GM12878 (cell line): ENCODE results near the gene CATSPERZ. TPM values are rescaled to one million over a fixed set of nuclear protein-coding genes. Genes with fewer than 3 reads are reported as not detected.

ENCODE experiments used
- CBX3 ChIP-seq: fragments of 200-600 bp; sonication (generic); IDR thresholded peaks from 2 replicates; pipeline ENCODE4 v1.6.1; 2016; ENCODE audit warnings: low read depth, borderline replicate concordance
- FOS ChIP-seq: IDR thresholded peaks from 3 replicates; pipeline ENCODE4 v1.6.1; 2011; ENCODE audit warnings: borderline replicate concordance; ENCODE audit not compliant: insufficient read length; ENCODE audit errors: extremely low read depth
- FOXM1 ChIP-seq: IDR thresholded peaks from 2 replicates; pipeline ENCODE4 v1.6.1; 2012; ENCODE audit warnings: low read depth, mild to moderate bottlenecking, inconsistent platforms, low read length, moderate library complexity
- HDAC2 ChIP-seq: fragments of 200-600 bp; sonication (generic); IDR thresholded peaks from 2 replicates; pipeline ENCODE4 v1.6.1; 2017
- MEF2B ChIP-seq: fragments of 450-650 bp; IDR thresholded peaks from 2 replicates; pipeline ENCODE4 v1.6.1; 2018; ENCODE audit warnings: mild to moderate bottlenecking, moderate library complexity; ENCODE audit not compliant: partially characterized antibody, poor library complexity, severe bottlenecking
- MYC ChIP-seq: IDR thresholded peaks from 2 replicates; pipeline ENCODE4 v1.6.1; 2011; ENCODE audit warnings: mild to moderate bottlenecking, low read length, moderate library complexity, inconsistent platforms; ENCODE audit not compliant: insufficient read depth, insufficient replicate concordance, insufficient read length, severe bottlenecking
- NFIC ChIP-seq: IDR thresholded peaks from 2 replicates; pipeline ENCODE4 v1.6.1; 2012; ENCODE audit warnings: low read depth, mild to moderate bottlenecking, inconsistent platforms, low read length, moderate library complexity
- NFYA ChIP-seq: IDR thresholded peaks from 2 replicates; pipeline ENCODE4 v1.6.1; 2011; ENCODE audit warnings: low read depth, mild to moderate bottlenecking, low read length, improper control_type of control experiment, borderline replicate concordance
- RAD51 ChIP-seq: fragments of 450-650 bp; IDR thresholded peaks from 2 replicates; pipeline ENCODE4 v1.6.1; 2016; ENCODE audit warnings: moderate library complexity, mild to moderate bottlenecking, inconsistent platforms
- RBBP5 ChIP-seq: fragments of 200-600 bp; sonication (generic); conservative IDR thresholded peaks from 2 replicates; pipeline ENCODE4 v1.6.1; 2016
- SREBF1 ChIP-seq: IDR thresholded peaks from 2 replicates; pipeline ENCODE4 v1.6.1; 2012; ENCODE audit warnings: mild to moderate bottlenecking, low read length
- TARDBP ChIP-seq: IDR thresholded peaks from 2 replicates; pipeline ENCODE4 v1.6.1; 2016; ENCODE audit warnings: borderline replicate concordance
- WRNIP1 ChIP-seq: IDR thresholded peaks from 2 replicates; pipeline ENCODE4 v1.6.1; 2011; ENCODE audit warnings: low read depth, low read length, improper control_type of control experiment, borderline replicate concordance
- ZNF207 ChIP-seq: fragments of 450-650 bp; IDR thresholded peaks from 2 replicates; pipeline ENCODE4 v1.6.1; 2014; ENCODE audit warnings: antibody characterized with exemption, mild to moderate bottlenecking, borderline replicate concordance
- ZNF24 ChIP-seq: fragments of 450-650 bp; IDR thresholded peaks from 2 replicates; pipeline ENCODE4 v1.6.1; 2017; ENCODE audit warnings: antibody characterized with exemption, mild to moderate bottlenecking
- polyA plus RNA-seq, 11 experiments: library from polyadenylated mRNA; depleted of rRNA in 4 of 11; unstranded in 6 of 11; stranded (reverse) in 5 of 11; fragments of >200 nt; fragmentation: Nextera tagmentation in 4 of 11; fragmentation: Illumina TruSeq in 1 of 11; extraction: Ambion mirVana in 4 of 11; extraction: Trizol in 1 of 11; gene quantifications; 1 replicate in 1 of 11; 2 replicates in 10 of 11; pipeline versions ENCODE4 v1.2.1 to v1.2.3, GENCODE V29; 2011 to 2016; ENCODE audit warnings: inconsistent platforms in 2 of 11, missing spikeins in 2 of 11, low read depth in 1 of 11
- total RNA-seq, 4 experiments: library from RNA; depleted of rRNA in 3 of 4; stranded (reverse); fragments of >200 nt in 3 of 4; fragmentation: Illumina TruSeq in 1 of 4; extraction: Trizol in 1 of 4; gene quantifications; 2 replicates each; pipeline versions ENCODE4 v1.2.1 to v1.2.3, GENCODE V29; 2013 to 2021
- TF ChIP-seq, protein P1 (sequence below): fragments of 150-350 bp; IDR thresholded peaks from 2 replicates; pipeline ENCODE4 v1.6.1; 2016; ENCODE audit warnings: low read depth, low read length
- TF ChIP-seq, protein P2 (sequence below): fragments of 450-650 bp; formaldehyde crosslinking; IDR thresholded peaks from 2 replicates; pipeline ENCODE4 v1.5.0; 2022; ENCODE audit warnings: mild to moderate bottlenecking, missing genetic modification characterization
- TF ChIP-seq, protein P3 (sequence below): IDR thresholded peaks from 2 replicates; pipeline ENCODE4 v1.6.1; 2011; ENCODE audit warnings: low read depth, low read length, improper control_type of control experiment, borderline replicate concordance
- TF ChIP-seq, protein P4 (sequence below): fragments of 450-650 bp; IDR thresholded peaks from 2 replicates; pipeline ENCODE4 v1.6.1; 2018; ENCODE audit warnings: mild to moderate bottlenecking, low read depth, moderate library complexity; ENCODE audit not compliant: partially characterized antibody

CATSPERZ gene
- total and polyA plus RNA-seq, 10 of the 15 experiments (the other 5 are each of a cell fraction or from before 2014, with no cell fraction given), result 0.12 to 0.31 TPM; not detected in 8

DNA sequence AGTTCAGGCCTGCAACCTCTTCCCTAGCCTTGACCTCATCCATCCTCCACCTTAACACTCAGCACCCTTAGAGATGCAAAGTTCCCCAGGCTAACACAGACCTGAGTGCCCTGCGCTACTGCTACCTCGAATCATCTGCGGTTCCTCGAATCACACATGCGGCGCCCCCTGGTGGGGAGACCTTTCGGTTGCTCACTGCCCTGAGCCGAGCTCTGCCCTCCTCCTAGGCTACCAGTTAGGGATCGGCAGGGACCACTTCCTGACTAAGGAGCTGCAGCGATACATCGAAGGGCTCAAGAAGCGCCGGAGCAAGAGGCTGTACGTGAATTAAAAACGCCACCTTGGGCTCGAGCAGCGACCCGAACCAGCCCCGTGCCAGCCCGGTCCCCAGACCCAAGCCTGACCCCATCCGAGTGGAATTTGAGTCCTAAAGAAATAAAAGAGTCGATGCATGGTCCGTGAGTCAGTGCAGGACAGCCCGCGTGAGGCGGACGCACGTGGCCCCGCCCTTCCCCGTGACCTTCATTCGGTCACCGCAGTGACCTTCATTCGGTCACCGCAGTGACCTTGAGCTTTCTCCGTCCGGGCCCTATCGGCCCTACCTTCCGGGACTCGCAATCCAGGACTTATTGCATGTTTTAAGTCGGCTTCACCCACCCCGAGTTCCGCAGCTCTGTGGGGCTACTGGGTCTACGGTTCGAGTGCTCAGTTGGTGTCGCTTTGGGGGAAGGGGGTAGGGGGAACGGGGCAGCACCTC is 4.3 kb downstream of the CATSPERZ start (continued):
- TF ChIP-seq CBX3, result no peak
- TF ChIP-seq, protein P1, sequence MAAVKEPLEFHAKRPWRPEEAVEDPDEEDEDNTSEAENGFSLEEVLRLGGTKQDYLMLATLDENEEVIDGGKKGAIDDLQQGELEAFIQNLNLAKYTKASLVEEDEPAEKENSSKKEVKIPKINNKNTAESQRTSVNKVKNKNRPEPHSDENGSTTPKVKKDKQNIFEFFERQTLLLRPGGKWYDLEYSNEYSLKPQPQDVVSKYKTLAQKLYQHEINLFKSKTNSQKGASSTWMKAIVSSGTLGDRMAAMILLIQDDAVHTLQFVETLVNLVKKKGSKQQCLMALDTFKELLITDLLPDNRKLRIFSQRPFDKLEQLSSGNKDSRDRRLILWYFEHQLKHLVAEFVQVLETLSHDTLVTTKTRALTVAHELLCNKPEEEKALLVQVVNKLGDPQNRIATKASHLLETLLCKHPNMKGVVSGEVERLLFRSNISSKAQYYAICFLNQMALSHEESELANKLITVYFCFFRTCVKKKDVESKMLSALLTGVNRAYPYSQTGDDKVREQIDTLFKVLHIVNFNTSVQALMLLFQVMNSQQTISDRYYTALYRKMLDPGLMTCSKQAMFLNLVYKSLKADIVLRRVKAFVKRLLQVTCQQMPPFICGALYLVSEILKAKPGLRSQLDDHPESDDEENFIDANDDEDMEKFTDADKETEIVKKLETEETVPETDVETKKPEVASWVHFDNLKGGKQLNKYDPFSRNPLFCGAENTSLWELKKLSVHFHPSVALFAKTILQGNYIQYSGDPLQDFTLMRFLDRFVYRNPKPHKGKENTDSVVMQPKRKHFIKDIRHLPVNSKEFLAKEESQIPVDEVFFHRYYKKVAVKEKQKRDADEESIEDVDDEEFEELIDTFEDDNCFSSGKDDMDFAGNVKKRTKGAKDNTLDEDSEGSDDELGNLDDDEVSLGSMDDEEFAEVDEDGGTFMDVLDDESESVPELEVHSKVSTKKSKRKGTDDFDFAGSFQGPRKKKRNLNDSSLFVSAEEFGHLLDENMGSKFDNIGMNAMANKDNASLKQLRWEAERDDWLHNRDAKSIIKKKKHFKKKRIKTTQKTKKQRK, result no peak
- no peak for TF ChIP-seq SREBF1
- no peak for TF ChIP-seq FOS
- TF ChIP-seq MYC, result peak; percentile 76
- no peak for TF ChIP-seq NFYA
- no peak for TF ChIP-seq HDAC2
- peak; percentile 92 for TF ChIP-seq ZNF207
- peak; percentile 44 for TF ChIP-seq MEF2B
- TF ChIP-seq, protein P2, sequence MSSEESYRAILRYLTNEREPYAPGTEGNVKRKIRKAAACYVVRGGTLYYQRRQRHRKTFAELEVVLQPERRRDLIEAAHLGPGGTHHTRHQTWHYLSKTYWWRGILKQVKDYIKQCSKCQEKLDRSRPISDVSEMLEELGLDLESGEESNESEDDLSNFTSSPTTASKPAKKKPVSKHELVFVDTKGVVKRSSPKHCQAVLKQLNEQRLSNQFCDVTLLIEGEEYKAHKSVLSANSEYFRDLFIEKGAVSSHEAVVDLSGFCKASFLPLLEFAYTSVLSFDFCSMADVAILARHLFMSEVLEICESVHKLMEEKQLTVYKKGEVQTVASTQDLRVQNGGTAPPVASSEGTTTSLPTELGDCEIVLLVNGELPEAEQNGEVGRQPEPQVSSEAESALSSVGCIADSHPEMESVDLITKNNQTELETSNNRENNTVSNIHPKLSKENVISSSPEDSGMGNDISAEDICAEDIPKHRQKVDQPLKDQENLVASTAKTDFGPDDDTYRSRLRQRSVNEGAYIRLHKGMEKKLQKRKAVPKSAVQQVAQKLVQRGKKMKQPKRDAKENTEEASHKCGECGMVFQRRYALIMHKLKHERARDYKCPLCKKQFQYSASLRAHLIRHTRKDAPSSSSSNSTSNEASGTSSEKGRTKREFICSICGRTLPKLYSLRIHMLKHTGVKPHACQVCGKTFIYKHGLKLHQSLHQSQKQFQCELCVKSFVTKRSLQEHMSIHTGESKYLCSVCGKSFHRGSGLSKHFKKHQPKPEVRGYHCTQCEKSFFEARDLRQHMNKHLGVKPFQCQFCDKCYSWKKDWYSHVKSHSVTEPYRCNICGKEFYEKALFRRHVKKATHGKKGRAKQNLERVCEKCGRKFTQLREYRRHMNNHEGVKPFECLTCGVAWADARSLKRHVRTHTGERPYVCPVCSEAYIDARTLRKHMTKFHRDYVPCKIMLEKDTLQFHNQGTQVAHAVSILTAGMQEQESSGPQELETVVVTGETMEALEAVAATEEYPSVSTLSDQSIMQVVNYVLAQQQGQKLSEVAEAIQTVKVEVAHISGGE (CRISPR knock-in tag), result no peak
- TF ChIP-seq RBBP5, result no peak
- TF ChIP-seq NFIC, result no peak
- TF ChIP-seq FOXM1, result no peak
- TF ChIP-seq, protein P3, sequence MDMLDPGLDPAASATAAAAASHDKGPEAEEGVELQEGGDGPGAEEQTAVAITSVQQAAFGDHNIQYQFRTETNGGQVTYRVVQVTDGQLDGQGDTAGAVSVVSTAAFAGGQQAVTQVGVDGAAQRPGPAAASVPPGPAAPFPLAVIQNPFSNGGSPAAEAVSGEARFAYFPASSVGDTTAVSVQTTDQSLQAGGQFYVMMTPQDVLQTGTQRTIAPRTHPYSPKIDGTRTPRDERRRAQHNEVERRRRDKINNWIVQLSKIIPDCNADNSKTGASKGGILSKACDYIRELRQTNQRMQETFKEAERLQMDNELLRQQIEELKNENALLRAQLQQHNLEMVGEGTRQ, result no peak; the same call in 1 of the 2 replicates
- TF ChIP-seq ZNF24, result no peak
- TF ChIP-seq, protein P4, sequence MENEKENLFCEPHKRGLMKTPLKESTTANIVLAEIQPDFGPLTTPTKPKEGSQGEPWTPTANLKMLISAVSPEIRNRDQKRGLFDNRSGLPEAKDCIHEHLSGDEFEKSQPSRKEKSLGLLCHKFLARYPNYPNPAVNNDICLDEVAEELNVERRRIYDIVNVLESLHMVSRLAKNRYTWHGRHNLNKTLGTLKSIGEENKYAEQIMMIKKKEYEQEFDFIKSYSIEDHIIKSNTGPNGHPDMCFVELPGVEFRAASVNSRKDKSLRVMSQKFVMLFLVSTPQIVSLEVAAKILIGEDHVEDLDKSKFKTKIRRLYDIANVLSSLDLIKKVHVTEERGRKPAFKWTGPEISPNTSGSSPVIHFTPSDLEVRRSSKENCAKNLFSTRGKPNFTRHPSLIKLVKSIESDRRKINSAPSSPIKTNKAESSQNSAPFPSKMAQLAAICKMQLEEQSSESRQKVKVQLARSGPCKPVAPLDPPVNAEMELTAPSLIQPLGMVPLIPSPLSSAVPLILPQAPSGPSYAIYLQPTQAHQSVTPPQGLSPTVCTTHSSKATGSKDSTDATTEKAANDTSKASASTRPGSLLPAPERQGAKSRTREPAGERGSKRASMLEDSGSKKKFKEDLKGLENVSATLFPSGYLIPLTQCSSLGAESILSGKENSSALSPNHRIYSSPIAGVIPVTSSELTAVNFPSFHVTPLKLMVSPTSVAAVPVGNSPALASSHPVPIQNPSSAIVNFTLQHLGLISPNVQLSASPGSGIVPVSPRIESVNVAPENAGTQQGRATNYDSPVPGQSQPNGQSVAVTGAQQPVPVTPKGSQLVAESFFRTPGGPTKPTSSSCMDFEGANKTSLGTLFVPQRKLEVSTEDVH, result no peak
- 0 out of 2 replicates have a peak, but pooled peaks have one; percentile 25 for TF ChIP-seq TARDBP
- TF ChIP-seq RAD51, result peak; percentile 79
- TF ChIP-seq WRNIP1, result peak; percentile 90; the same call in 1 of the 2 replicates
